Measurements from ENCODE around the gene ASIC4.
A peak's percentile ranks its signal among the peaks of the same experiment; 100 is the strongest.

Gene ASIC4

GRCh38 chr2:219507581-219508443, 6.5 kb upstream of the ASIC4 start:
- Mint-ChIP-seq H3K4me3 (no peak overlapping the region), H3K9me3 (no peaks in the 10 kb centered on the region), H3K27ac (no peak overlapping the region), H3K27me3 (ENCODE audit: low read depth, poor library complexity) (peaks cover 43% of the 10 kb centered on the region), H3K36me3 (ENCODE audit: low read depth) (peaks cover 5% of the 10 kb centered on the region), H3K4me1 (peaks cover 49% of the 10 kb centered on the region)
- TF ChIP-seq CTCF (IDR thresholded peaks at IDR 0.05) = no peak
- no peak for DNase-seq

DNA sequence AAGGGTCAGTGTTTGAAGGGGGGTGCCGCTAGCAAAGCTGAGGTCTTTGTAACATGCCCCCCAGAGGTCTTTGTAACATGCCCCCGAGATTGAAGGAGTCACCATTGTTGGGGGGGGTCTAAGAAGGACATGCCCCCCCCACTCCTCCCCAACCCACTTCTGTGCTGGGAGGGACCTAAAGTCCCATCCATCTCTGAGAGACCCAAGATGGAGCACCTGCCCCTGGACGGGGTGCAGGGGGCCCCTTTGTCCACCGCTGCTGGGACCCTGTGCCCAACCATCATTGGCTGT, 5.9 kb upstream of the ASIC4 start:
- no peak overlapping the region for H3K27ac Mint-ChIP-seq
- TF ChIP-seq CTCF (IDR thresholded peaks at IDR 0.05) = no peak
- H3K27me3 Mint-ChIP-seq (ENCODE audit: low read depth, poor library complexity) = peaks cover 46% of the 10 kb centered on the region
- peaks cover 53% of the 10 kb centered on the region for H3K4me1 Mint-ChIP-seq
- peaks cover 5% of the 10 kb centered on the region for H3K36me3 Mint-ChIP-seq (ENCODE audit: low read depth)
- H3K4me3 Mint-ChIP-seq = no peak overlapping the region
- DNase-seq = no peak
- H3K9me3 Mint-ChIP-seq = no peaks in the 10 kb centered on the region

DNA sequence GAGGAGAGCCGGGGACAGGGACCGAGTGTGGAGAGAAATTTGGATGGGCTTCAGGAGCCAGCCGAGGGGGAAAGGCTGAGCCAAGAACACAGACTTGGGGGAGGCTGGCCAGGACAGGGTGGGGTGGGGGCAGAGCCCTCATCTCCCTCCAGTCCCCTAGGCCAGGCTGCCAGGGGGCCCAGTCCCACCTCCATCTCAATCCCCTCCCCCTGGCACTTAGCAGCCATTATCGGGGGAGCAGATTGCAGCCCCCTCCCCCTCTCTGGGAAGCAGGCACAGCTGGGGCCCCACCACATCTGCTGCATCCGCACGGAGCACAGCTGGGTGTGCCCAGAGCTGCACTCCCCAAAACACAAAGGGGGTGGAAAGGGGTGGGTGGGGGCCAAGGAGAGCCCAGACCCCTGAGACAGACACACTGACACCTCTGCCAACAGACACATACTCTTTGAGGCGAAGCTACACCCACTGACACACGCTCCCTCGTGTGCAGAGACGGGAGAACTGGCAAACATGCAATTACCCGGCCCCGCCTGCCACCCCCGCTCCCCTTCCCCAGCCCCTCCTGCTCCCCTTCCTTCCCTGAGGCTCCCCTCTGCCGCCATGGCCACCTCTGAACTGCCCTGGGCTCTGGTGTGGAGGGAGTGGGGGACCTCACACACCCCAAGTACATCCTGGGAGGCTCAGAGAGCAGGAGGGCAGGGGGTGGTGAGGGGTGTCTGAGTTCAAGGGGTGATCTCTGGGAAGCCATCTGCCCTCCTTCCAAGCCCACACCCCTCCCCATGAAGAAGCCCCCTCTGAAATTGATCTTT, 5.1 kb upstream of the ASIC4 start:
- H3K27me3 Mint-ChIP-seq (ENCODE audit: low read depth, poor library complexity) = peaks cover 50% of the 10 kb centered on the region

DNA sequence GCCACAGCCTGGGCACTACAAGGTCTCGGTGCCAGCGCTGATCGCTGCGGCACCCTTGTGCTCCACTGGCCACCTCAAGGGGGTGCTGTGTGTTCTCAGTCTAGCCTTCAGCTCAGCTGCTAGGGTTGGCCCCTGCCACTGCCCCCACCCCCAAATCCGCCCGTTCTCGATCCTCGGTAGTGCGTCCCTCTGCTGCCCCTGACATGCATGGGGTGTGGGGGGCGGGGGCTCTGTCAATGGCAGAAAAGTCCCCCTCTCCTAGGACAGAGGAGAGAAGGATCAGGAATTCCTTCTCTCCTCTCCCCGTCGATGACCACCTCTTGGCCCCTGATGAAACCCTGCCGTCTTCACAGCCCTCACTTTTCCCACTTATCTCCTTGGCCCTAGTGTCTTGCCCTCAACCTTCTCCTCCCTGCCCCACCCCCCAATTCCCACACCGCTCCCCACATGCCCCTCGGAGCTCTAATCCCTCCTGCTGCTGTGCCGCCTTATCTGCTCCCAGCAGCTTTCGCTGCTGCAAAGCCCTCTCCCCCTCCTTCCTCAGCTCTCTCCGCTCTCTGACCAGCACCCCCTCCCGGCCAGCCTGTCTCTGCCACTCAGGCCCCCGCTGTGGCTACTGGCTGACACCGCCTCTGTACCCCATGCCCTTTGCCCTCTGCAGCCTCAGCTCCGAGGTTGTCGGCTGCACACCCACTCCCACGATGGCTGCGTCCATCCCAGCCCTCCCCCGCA, 4.3 kb upstream of the ASIC4 start:
- peak; percentile 49 for TF ChIP-seq CTCF (IDR thresholded peaks at IDR 0.05)
- Mint-ChIP-seq H3K36me3 (ENCODE audit: low read depth) (peaks cover 5% of the 10 kb centered on the region), H3K4me3 (peak overlapping the region; percentile 78), H3K27me3 (ENCODE audit: low read depth, poor library complexity) (peaks cover 50% of the 10 kb centered on the region), H3K9me3 (no peaks in the 10 kb centered on the region), H3K4me1 (peaks cover 63% of the 10 kb centered on the region), H3K27ac (no peak overlapping the region)
- DNase-seq = peak; percentile 78

More for the DNA sequence above, 5.1 kb upstream of the ASIC4 start:
- peaks cover 61% of the 10 kb centered on the region for H3K4me1 Mint-ChIP-seq
- TF ChIP-seq CTCF (IDR thresholded peaks at IDR 0.05) = no peak
- no peak overlapping the region for H3K27ac Mint-ChIP-seq
- no peaks in the 10 kb centered on the region for H3K9me3 Mint-ChIP-seq
- peak overlapping the region; percentile 78 for H3K4me3 Mint-ChIP-seq
- DNase-seq = no peak
- peaks cover 5% of the 10 kb centered on the region for H3K36me3 Mint-ChIP-seq (ENCODE audit: low read depth)

GRCh38 chr2:219510512-219511135, 3.7 kb upstream of the ASIC4 start:
- Mint-ChIP-seq H3K27me3 (ENCODE audit: low read depth, poor library complexity) (peaks cover 57% of the 10 kb centered on the region), H3K9me3 (no peaks in the 10 kb centered on the region), H3K4me3 (peak overlapping the region; percentile 78), H3K4me1 (peaks cover 64% of the 10 kb centered on the region), H3K27ac (no peak overlapping the region), H3K36me3 (ENCODE audit: low read depth) (peaks cover 5% of the 10 kb centered on the region)
- TF ChIP-seq CTCF (IDR thresholded peaks at IDR 0.05) = no peak
- peak; percentile 63 for DNase-seq
